Measurements from ENCODE around the gene KCNC1.

The KCNC1 gene

GRCh38 chr11:17793642-17794170 is 59.1 kb downstream of the KCNC1 start:
- no peak for FAIRE-seq
- DNase-seq (ENCODE audit: insufficient read length, low spot score) = no peak
- TF ChIP-seq, protein P1, sequence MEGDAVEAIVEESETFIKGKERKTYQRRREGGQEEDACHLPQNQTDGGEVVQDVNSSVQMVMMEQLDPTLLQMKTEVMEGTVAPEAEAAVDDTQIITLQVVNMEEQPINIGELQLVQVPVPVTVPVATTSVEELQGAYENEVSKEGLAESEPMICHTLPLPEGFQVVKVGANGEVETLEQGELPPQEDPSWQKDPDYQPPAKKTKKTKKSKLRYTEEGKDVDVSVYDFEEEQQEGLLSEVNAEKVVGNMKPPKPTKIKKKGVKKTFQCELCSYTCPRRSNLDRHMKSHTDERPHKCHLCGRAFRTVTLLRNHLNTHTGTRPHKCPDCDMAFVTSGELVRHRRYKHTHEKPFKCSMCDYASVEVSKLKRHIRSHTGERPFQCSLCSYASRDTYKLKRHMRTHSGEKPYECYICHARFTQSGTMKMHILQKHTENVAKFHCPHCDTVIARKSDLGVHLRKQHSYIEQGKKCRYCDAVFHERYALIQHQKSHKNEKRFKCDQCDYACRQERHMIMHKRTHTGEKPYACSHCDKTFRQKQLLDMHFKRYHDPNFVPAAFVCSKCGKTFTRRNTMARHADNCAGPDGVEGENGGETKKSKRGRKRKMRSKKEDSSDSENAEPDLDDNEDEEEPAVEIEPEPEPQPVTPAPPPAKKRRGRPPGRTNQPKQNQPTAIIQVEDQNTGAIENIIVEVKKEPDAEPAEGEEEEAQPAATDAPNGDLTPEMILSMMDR (IDR thresholded peaks at IDR 0.05; ENCODE audit: insufficient read depth, missing control alignments) = no peak

DNA sequence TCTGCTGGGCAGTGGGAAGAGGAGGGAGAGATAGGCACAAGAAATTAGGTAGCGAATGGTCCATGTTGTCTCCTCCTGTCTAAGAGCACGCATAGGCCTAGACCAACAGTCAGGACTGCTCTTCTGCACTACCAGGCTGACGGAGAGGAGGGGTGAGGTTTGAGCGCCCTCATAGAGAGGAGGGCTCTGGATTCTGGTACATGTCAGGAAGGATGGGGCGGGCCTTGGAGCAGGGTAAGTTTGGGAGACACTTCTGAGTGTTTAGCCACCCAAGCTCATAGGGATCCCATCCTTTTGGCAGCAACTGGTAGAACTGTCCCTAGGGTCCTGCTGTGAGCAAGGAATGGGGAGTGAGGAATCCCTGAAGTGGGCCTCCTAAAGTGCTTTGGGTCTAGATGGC is 60.4 kb downstream of the KCNC1 start:
- no peak for FAIRE-seq
- no peak for DNase-seq (ENCODE audit: insufficient read length, low spot score)
- TF ChIP-seq, protein P1 (IDR thresholded peaks at IDR 0.05; ENCODE audit: insufficient read depth, missing control alignments) = no peak

GRCh38 chr11:17796154-17796553 is 61.6 kb downstream of the KCNC1 start:
- FAIRE-seq = no peak

GRCh38 chr11:17798253-17798652 is 63.7 kb downstream of the KCNC1 start:
- DNase-seq (ENCODE audit: insufficient read length, low spot score) (no peak), FAIRE-seq (no peak)
- TF ChIP-seq, protein P1 (IDR thresholded peaks at IDR 0.05; ENCODE audit: insufficient read depth, missing control alignments) = no peak

More at GRCh38 chr11:17796154-17796553, 61.6 kb downstream of the KCNC1 start:
- TF ChIP-seq, protein P1 (IDR thresholded peaks at IDR 0.05; ENCODE audit: insufficient read depth, missing control alignments) = no peak
- no peak for DNase-seq (ENCODE audit: insufficient read length, low spot score)

GRCh38 chr11:17798716-17799115 is 64.1 kb downstream of the KCNC1 start:
- TF ChIP-seq, protein P1 (IDR thresholded peaks at IDR 0.05; ENCODE audit: insufficient read depth, missing control alignments) = no peak
- DNase-seq (ENCODE audit: insufficient read length, low spot score) (no peak), FAIRE-seq (no peak)

DNA sequence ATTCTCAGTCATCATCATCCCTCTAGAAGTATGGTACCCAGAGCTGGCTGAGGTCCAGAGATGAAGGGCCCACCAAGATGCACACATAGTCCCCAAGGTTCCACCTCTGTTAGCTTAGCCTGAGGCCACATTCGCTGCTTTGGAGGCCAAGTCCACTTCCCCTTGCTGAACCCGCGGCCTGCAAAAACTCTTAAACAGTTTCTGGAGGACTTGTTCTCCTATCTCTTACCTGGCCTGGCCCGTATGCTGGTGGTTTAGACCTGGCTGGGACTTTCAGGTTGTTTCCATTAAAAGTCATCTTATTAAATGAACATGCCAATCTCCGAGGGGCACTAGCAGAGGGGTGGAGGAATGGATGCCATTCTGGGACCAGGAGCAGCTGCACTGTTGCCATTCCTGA is 64.6 kb downstream of the KCNC1 start:
- no peak for DNase-seq (ENCODE audit: insufficient read length, low spot score)
- no peak for FAIRE-seq
- TF ChIP-seq, protein P1 (IDR thresholded peaks at IDR 0.05; ENCODE audit: insufficient read depth, missing control alignments) = no peak

DNA sequence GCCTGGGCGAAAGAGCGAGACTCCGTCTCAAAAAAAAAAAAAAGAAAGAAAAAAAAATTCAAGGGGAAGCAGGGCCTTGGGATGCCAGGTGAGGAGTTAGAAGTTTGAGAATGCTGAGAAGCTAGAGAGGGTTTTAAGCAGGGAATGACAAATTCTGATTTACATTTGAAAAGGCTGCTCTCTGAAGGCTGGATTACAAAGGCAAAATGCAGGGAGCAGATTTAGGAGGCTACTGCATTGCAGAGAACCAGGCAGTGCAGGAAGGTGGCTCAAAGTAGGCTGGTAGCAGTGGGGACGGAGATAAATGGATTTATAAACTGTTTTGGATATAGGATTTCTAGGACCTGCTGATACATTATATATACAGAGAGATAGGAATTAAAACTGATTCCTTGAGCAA is 66.6 kb downstream of the KCNC1 start:
- TF ChIP-seq, protein P1 (IDR thresholded peaks at IDR 0.05; ENCODE audit: insufficient read depth, missing control alignments) = no peak
- no peak for DNase-seq (ENCODE audit: insufficient read length, low spot score)
- no peak for FAIRE-seq
